HUES64 (cell line): ENCODE results near the gene FAM90A1.
"Not testable (repeated sequence)": the region's sequence is repeated elsewhere in the genome, so short reads cannot be mapped to it uniquely, and the experiment has no call there.

Source experiments
- H3K27ac ChIP-seq: 2 replicates; pipeline ENCODE4 v1.7.0; 2013; ENCODE audit warnings: low read depth, low read length, inconsistent platforms
- H3K27me3 ChIP-seq: 2 replicates; pipeline ENCODE4 v1.6.1; 2013; ENCODE audit warnings: mild to moderate bottlenecking, low read length; ENCODE audit not compliant: insufficient read depth
- H3K36me3 ChIP-seq: 2 replicates; pipeline ENCODE4 v1.6.1; 2013; ENCODE audit warnings: mild to moderate bottlenecking, low read length; ENCODE audit not compliant: insufficient read depth
- H3K4me1 ChIP-seq: 2 replicates; pipeline ENCODE4 v1.6.1; 2013; ENCODE audit warnings: mild to moderate bottlenecking, low read length, moderate library complexity; ENCODE audit not compliant: insufficient read depth
- H3K4me3 ChIP-seq: 2 replicates; pipeline ENCODE4 v1.5.1; 2013; ENCODE audit warnings: mild to moderate bottlenecking, low read length, moderate library complexity
- H3K9ac ChIP-seq: 2 replicates; pipeline ENCODE4 v1.6.1; 2013; ENCODE audit warnings: mild to moderate bottlenecking, low read depth, low read length
- H3K9me3 ChIP-seq: 2 replicates; pipeline ENCODE4 v1.6.1; 2013; ENCODE audit warnings: low read depth, low read length; ENCODE audit not compliant: insufficient read depth
- WGBS: fragments of 150-250, 120-280 bp; methylation state at CpG from one replicate; pipeline ENCODE4 v1.1.7; 2013; ENCODE audit warnings: missing lambda C conversion rate; 5-methylcytosine and 5-hydroxymethylcytosine counted together

The FAM90A1 gene

DNA sequence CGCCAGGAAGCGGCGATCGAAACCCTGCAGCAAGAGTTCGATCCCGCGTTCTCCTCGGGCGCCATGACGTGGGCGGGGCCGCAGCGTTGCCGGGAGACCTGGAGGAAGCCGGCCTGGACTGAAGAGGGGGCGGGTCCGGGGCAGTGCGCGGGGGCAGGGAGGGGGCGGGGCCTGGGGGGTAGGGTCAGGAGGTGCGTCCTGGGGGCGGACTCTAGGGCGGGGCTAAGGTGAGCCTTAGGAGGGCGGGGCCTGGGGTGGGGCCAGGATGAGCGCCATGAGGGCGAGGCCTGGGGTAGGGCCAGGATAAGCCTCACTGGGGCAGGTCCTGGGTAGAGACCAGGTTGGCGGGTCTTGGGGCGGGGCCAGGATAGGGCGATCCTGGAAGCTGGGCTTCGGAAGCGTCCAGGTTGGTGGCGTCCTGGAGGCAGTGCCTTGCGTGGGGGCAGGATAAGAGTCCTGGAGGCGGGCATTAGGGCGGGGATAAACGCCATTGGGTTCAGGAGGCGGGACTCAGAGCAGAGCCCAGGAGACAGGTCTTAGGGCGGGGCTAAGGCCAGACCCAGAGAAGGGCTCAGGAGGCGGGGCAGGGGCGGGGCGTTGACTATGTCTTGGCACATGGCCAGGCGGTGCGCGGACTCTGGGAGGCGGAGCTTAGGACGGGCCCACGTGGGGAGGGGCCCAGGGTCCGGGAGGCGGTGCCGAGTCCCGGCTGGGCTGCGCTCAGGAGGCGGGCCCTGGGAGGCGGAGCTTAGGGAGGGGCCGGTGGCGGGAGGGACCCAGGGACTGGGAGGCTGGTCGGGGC lies 15.7 kb upstream of the FAM90A1 start:
- H3K27ac ChIP-seq: peak overlapping the region; percentile 70

DNA sequence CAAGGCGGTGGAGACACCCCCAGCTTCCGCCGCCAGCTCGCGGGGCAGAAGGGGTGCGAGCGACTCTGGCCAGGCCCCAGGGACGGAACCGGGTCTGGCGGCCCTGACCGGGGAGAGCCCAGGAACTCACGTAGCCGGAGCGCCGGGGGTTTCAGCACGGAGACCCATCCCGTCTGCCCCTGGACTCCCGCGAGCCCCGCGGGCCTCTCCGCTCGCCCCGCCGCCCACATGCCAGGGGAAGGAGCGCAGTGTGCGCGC lies 15.1 kb upstream of the FAM90A1 start:
- H3K9ac ChIP-seq: peak overlapping the region; percentile 77
- peak overlapping the region; percentile 67 for H3K27ac ChIP-seq
- H3K27me3 ChIP-seq, H3K36me3 ChIP-seq, H3K4me1 ChIP-seq, H3K9me3 ChIP-seq: not testable (repeated sequence)
- peak overlapping the region; percentile 85 for H3K4me3 ChIP-seq
- WGBS: under 1% methylated on average over 28 of the region's 28 CpGs

More for the DNA sequence above, 15.7 kb upstream of the FAM90A1 start:
- H3K9me3 ChIP-seq, H3K27me3 ChIP-seq, H3K36me3 ChIP-seq, H3K4me1 ChIP-seq: not testable (repeated sequence)
- 2% methylated on average over 52 of the region's 57 CpGs for WGBS
- Histone ChIP-seq H3K9ac (peak overlapping the region; percentile 77), H3K4me3 (peak overlapping the region; percentile 87)

DNA sequence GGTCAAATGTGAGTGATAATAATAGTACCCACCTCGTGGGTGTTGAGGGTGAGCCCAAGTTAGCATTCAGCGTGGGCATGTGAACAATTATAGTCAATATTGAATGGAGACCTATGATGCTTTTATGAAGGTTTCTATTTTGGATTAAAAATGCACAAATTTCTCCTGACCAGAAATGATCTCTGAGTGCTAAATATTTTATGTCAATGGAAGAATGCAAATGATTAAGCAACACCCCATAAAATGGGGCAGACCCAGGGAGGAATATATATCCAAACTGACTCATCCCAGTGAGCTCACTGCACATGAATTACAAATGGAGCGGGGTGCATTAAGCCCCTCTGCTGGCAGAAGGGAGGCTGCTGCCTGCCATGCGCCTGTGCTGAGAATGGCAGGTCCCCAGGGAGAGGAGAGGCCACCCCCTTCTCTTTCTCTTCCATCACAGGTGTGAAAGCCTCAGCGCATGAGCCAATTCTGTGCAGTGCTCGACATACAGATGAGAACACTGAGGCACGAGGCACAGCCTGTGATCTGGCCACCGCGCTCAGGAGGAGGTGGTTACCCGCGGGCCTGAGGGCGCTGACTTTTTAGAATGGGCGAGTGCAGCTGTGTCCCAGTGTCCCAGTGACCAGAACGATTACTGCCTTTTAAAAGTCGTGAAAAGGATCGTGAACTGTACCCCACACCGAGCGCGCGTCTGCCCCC lies 14.7 kb upstream of the FAM90A1 start:
- not testable (repeated sequence) for H3K4me1 ChIP-seq, H3K36me3 ChIP-seq, H3K27me3 ChIP-seq, H3K9me3 ChIP-seq
- peak overlapping the region; percentile 85 for H3K4me3 ChIP-seq
- peak overlapping the region; percentile 77 for H3K9ac ChIP-seq
- WGBS: 1% methylated on average over 18 of the region's 20 CpGs
- H3K27ac ChIP-seq: peak overlapping the region; percentile 67

DNA sequence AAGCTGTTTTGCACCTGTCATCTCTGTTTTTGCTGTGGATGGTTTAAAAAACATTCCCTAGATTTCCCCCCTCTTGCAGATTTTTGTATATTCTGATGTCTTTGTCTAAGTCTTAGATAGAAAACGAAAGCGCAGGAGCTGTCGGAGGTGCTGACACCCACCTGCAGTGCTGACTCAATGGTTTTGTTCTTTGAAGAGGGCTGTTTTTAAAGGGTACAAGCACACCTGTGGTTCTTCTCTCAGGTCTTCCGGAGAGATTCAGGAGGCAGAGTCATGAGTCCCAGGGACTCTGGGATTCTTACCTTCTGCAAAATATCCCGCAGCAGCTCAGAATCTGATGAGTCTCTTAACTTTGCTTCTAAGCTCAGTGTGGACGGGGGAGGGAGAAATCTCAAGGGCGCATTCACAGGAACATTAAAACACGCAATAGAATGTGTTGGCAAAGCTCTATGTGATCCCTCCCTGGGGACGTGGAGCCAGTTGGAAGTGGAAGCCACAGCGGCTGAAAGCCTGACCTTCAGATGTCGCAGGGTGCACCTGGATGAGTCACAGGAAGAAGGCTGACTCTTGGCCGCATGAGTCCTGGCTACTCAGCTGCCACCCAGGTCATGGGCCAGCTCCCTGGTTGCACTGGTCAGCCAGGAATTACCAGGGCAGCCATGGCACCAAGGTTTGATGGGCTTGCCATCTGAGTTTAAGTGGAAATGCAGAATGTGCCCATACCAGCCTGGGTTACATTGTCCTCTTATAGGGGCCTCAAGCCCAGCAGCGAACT lies 13.1 kb upstream of the FAM90A1 start:
- 77% methylated on average over 13 of the region's 13 CpGs for WGBS
- not testable (repeated sequence) for H3K27ac ChIP-seq, H3K9ac ChIP-seq, H3K4me1 ChIP-seq, H3K9me3 ChIP-seq, H3K4me3 ChIP-seq, H3K36me3 ChIP-seq, H3K27me3 ChIP-seq

DNA sequence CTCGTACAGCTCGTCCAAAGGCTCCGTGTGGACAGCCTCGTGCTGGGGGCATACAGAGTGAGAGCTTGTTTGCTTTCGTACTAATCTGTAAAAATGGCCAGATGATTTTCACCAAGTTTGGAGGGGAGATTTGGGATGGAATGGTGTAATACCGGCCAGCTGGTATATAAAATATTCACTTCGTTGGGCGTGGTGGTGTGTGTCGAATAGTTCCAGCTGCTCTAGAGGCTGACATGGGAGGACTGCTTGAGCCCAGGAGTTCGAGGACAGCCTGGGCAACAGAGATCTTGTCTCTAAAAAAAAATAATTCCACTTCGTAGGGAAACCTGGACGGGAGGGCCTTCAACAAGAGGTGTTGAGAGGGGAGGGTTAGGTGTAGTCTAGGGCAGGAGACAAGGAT lies 9.6 kb upstream of the FAM90A1 start:
- H3K9ac ChIP-seq, H3K9me3 ChIP-seq, H3K36me3 ChIP-seq, H3K27me3 ChIP-seq, H3K27ac ChIP-seq, H3K4me3 ChIP-seq, H3K4me1 ChIP-seq: not testable (repeated sequence)
- 91% methylated on average over 12 of the region's 12 CpGs for WGBS

DNA sequence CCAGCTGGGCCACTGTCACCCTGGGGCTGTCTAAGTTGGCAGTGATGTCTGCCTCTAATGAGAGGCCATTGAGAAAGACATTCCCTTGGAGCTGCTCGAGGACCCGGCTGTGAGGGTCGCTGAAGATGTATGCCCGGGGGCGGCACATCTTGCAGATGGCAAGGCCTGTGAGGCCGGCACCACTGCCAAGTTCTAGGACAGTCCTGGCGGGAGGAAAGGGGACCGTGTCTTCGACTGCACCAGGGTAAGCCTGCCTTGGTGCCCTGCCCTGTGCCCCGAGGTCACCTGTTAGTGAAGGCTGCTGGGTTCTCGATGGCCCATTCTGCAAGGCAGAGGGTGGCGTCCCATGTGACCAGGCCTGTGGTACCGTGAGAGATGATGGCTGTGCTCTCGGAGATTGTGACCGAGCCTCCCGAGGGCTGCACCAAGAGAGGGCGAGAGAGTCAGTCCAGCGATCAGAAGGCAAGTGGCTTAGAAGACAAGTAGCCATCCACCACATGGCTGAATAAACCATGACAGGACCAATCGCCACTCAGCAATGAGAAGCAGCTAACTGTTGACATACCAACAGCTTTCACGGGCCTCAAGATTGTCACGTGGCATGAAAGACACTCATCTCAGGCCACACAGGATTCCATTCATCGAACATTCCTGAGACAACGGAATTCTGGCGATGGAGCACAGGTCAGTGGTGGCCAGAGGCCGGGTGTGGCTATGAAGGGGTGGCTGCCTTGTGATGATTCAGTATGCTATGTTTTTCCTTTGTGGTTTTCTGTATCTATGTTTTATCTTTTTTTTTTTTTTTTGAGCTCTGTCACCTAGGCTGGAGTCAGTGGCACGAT lies 8.1 kb upstream of the FAM90A1 start:
- WGBS: 93% methylated on average over 26 of the region's 26 CpGs
- not testable (repeated sequence) for H3K36me3 ChIP-seq, H3K27me3 ChIP-seq, H3K9me3 ChIP-seq, H3K27ac ChIP-seq, H3K9ac ChIP-seq, H3K4me1 ChIP-seq, H3K4me3 ChIP-seq

DNA sequence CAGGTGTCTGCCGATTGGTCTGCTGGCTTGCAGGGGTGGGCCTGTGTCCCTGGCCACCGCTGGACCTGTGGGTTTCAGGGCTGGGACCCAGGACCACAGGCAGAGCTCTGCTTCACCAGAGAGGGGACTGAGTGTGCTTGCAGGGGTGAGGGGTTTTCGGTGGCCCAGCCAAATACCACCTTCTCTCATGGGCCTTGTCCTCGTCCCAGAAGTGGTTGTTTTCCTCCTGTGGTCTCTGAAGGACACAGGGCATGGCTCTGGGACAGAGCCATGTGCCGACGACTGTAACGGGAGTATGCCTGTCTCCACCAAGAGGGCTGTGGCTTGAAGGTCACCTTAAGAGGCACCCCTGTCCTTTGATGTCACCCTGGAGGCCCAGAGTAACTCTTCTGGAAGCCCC lies 7.3 kb upstream of the FAM90A1 start:
- H3K36me3 ChIP-seq, H3K27ac ChIP-seq, H3K9me3 ChIP-seq, H3K4me3 ChIP-seq, H3K4me1 ChIP-seq, H3K27me3 ChIP-seq, H3K9ac ChIP-seq: not testable (repeated sequence)
- 82% methylated on average over 7 of the region's 7 CpGs for WGBS

DNA sequence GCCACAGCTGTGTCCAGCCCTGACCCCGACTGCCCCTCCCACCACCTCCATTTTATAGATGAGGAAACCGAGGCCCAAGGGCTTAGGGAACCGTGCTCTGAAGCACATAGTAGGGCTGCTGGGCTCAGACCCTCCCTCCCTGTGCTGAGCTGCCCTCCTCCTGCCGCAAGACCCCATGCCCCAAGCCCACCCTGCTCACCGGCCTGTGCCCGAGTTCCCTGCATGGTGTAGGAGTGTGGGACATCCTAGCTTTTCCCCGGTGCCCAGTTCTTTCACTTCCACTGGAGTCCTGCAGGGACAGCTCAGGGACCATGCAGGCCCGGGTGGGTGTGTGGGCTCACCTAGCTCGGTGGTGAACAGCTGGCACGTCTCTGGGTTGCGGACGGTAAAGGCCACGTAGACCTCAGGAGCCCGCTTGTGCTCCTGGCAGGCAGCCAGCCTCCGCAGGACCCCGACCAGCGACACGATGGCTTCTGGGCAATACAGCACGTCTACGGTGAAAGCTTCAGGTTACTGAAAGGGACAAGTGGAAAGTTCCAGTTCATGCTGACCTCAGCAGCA lies 6.6 kb upstream of the FAM90A1 start:
- not testable (repeated sequence) for H3K27ac ChIP-seq, H3K4me1 ChIP-seq, H3K9ac ChIP-seq, H3K36me3 ChIP-seq, H3K27me3 ChIP-seq, H3K9me3 ChIP-seq, H3K4me3 ChIP-seq
- 84% methylated on average over 18 of the region's 20 CpGs for WGBS

DNA sequence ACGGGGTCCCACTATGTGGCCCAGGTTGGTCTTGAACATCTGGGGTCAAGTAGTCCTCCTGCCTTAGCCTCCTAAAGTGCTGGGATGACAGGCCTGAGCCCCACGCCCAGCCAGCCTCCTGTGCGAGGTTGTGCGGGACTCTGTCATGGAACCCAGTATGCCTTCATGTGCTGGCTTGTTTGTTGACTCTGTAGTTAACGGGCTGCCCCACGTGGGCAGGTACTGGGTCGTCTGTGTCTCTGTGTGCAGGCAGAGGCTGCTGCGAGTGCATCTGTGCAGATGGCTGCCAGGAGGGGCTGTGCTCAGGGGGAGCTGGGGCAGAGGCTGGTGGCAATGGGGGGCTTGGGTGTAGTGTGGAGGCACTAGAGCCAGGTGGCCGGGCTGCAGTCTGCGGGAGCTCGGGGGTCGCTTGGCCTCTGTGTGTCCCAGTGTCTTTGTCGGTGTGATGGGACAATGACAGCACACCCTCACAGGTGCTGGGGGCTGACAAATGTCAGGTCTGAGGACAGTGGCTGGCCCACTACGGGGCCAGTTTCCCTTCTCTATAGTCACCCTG lies 6.0 kb upstream of the FAM90A1 start:
- H3K36me3 ChIP-seq, H3K27me3 ChIP-seq, H3K4me3 ChIP-seq, H3K9ac ChIP-seq, H3K4me1 ChIP-seq, H3K27ac ChIP-seq, H3K9me3 ChIP-seq: not testable (repeated sequence)
- WGBS: 93% methylated on average over 14 of the region's 14 CpGs

DNA sequence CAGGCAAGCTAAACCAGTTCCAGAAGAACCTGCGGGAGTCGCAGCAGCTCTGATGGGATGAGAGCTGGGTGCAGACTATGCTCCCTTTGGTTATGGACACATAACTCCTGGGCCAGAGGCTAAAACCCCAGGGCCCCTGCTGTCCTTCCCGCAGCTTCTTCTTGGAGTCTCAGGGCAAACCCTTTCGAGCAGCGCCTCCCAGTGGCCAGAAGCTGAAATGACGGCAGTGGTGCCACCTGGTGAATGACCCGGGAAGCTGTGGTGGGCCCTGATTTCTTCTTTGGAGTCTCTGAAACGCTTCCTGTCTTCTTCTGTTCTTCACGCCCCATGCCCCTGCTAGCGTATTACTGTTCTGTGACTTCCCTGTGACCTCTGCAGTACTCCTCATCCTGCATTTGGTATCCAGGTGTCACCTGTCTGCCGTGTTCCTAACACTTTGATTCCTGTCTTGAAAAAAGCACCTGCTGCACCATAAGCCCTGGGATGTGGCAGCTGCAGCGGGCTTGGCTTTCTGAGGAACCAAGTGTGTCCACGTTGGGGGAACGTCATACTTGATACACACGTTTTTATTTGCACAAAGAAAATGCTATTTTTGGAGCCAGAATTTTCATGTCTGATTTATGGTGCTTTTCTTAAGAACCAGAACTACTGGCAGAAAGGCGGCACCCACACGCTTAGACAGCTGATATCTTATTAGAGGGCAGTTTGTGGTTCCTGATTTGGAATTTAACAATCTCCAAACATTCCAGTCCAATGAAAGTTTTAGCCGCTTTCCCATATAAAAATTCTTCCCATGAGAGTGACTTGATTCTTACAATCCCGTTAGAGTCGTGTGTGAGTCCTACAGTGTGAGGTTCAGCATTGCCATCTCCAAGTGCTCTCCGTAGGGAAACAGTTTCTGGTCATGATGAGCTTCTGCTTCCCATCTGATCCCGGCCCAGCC lies 4.5 kb upstream of the FAM90A1 start:
- H3K4me1 ChIP-seq, H3K27me3 ChIP-seq, H3K9ac ChIP-seq, H3K36me3 ChIP-seq, H3K4me3 ChIP-seq, H3K9me3 ChIP-seq, H3K27ac ChIP-seq: not testable (repeated sequence)
- 65% methylated on average over 22 of the region's 22 CpGs for WGBS
